Activated naive CD4-positive, alpha-beta T cell treated with anti-CD3 and anti-CD28 coated beads, Interleukin-2, amount 10 ng/mL, durations not matched to agents 5 hours and 36 hours (primary cell): ENCODE data around the gene CNTNAP3. TPM values are rescaled to one million over a fixed set of nuclear protein-coding genes. Genes with fewer than 3 reads are reported as not detected.

Source experiments
- total RNA-seq, 2 experiments: library from RNA; stranded (reverse); gene quantifications; one replicate each; pipeline ENCODE4 v1.2.3, GENCODE V29; 2021

CNTNAP3 gene
- not detected for total RNA-seq

DNA sequence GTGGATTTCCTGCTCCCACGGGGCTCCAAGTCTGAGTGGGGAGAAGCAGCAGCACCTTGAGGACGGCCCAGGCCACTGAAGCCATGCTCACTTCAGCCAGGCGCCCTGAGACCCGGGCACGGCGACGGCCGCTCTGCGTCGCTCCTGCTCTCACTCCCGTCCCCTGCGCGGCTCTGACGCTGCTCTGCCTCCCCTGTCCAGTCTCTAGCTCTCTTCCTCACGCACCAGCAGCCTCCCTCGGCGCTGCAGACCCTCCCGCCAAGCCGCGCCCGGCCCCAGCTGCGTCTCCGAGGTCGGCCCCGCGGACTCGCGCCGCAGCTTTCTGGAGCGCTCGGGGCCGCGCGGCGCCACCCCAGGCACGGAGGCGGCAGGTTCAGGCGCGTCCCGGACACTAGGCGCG lies at the start of gene CNTNAP3:
TSS of gene CNTNAP3 (minus strand) at position 188 of the 400 bp plus-strand sequence. CDS start at position 85, 103 bp downstream.

Other genes starting within 250 kb of the CNTNAP3 start
- gene SPATA31A1, start 67.5 kb upstream of the CNTNAP3 start, total RNA-seq, result not detected